DMS 273 treated with DMSO at 0.1 percent for 48 hours (cell line): ENCODE measurements around the gene RRN3.
A peak's percentile ranks its signal among the peaks of the same experiment; 100 is the strongest.
"Not testable (repeated sequence)": the region's sequence is repeated elsewhere in the genome, so short reads cannot be mapped to it uniquely, and the experiment has no call there.

Source experiments
- DNase-seq: peaks from one replicate; lab custom pipeline; 2025; lab: John Stamatoyannopoulos, UW

Gene RRN3

DNA sequence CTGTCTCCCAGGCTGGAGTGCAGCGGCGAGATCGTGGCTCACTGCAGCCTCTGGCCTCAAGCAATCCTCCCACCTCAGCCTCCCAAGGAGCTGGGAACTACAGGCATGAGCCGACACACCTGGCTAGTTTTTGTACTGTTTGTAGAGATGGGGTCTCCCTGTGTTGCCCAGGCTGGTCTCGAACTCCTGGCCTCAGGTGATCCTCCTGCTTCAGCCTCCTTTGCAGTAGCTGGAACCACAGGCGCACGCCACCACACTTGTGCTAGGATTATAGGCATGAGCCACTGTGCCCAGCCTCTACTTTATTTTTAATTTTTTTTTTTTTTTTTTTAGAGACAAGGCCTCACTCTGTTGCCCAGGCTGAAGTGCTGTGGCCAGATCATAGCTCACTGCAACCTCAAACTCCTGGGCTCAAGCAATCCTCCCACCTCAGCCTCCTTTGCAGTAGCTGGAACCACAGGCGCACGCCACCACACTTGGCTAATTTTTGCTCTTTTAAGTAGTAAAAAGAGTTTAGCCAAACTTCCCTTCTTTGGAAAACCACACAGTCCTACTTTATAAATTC is 42.6 kb downstream of the RRN3 start:
- no peak for DNase-seq

DNA sequence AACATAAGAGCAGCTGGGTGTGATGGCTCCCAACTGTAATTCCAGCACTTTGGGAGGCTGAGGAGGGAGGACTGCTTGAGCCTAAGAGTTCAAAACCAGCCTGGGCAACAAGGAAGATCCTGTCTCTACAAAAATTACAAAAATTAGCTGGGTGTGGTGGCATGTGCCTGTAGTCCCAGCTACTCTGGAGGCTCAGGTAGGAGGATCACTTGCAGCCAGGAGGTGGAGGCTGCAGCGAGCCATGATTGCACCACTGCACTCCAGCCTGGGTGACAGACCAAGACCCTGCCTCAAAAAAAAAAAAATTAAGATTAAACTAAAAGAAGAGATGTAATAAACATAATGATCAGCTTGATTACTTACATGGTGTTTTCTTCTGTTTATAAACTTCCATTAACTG is 43.6 kb downstream of the RRN3 start:
- not testable (repeated sequence) for DNase-seq

DNA sequence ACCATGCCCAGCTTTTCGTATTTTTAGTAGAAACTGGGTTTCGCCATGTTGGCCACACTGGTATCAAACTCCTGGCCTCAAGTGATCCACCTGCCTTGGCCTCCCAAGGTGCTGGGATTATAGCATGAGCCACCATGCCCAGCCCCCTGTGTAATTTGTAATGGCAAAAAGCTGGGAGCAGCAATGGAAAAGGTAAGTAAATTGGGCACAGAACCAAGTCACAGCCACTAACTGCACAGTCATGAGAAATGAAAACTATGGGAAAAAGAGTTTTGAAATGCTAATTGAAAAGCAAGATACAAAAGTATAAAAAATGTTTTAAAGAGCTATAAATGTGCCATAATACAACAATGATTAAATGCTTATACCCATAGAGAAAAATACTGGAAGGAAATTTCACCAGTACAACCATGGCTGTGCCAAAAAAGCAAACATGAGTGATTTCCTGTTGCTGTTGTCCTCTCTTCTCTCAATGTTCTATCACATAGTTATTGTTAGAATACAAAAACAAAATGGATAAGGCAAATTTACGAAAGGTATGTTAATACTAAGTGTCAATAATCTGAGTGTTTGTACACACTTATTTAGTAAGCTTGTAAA is 44.4 kb downstream of the RRN3 start:
- DNase-seq, result no peak

DNA sequence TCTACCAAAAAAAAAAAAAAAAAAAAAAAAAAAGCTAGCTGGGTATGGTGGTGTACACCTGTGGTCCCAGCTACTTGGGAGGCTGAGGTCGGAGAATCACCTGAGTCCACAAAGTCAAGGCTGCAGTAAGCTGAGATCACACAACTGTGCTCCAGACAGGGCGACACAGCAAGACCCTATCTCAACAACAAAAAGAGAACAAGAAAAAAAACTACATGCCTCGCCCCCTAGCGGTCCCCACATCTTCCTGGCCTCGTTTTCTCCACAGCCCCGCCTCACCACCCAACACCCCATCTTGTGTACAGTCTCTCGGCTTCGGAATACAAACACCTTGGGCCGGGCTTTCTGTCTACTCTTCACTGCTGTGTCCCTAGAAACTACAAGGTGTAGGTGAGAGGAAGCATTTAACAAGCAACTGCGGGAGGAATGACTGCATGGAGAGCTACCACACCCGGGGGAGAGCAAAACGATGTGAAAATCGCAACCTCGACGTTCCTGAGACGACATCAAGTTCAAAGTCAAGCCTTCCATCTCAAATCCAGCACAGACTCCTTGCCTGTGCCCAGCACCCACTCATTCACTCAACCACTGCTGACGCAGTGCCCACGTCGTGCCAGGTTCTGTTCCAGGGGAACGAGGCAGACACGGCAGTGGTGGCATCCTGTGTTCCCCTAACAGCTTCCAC is 47.2 kb downstream of the RRN3 start:
- no peak for DNase-seq

DNA sequence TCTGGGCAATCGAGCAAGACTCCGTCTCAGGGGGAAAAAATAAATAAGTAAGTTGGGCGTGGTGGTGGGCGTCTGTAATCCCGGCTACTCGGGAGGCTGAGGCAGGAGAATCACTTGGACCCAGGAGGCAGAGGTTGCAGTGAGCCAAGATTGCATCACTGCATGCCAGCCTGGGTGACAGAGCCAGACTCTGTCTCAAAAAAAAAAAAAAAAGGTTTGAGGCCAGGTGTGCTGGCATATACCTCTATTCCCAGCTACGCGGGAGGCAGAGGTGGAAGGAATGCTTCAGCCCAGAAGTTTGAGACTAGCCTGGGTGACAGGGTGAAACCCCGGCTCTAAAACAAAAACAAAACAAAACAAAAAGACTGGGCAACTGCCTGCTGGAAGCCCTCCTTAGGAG is 48.8 kb downstream of the RRN3 start:
- DNase-seq, result not testable (repeated sequence)

DNA sequence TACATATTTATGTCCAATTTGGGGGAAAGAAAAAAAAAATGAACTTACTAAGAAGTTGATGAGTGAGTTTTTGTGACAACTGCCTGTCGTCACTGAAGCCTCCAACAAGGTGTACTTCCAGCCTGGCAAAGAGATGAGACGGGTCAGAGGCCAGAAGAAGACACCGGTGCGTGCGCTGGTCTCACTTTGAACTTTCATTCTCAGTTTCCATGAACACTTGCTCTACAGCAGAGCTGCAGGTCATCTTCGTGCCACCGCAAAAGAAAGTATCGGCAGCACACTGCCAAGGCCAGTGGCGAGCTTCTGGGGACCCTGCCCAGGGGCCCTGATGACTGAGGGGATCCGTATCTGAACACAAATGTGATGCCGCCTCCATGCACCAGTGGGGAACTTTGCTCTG is 49.8 kb downstream of the RRN3 start:
- no peak for DNase-seq

DNA sequence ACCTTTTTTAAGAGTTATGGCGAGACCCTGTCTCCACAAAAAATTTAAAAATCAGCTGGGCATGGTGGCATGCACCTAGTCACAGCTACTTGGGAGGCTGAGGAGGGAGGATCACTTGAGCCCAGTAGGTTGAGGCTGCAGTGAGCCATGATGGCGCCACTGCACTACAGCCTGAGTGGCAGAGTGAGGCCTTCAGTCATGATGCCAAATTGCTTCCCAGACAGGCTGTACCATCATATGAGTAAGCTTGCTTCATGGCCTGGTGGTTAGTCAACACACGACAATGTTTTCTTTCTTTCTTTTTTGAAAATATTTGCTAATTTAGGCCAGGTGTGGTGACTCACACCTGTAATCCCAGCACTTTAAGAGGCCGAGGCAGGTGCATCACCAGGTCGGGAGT is 50.7 kb downstream of the RRN3 start:
- DNase-seq, result no peak

DNA sequence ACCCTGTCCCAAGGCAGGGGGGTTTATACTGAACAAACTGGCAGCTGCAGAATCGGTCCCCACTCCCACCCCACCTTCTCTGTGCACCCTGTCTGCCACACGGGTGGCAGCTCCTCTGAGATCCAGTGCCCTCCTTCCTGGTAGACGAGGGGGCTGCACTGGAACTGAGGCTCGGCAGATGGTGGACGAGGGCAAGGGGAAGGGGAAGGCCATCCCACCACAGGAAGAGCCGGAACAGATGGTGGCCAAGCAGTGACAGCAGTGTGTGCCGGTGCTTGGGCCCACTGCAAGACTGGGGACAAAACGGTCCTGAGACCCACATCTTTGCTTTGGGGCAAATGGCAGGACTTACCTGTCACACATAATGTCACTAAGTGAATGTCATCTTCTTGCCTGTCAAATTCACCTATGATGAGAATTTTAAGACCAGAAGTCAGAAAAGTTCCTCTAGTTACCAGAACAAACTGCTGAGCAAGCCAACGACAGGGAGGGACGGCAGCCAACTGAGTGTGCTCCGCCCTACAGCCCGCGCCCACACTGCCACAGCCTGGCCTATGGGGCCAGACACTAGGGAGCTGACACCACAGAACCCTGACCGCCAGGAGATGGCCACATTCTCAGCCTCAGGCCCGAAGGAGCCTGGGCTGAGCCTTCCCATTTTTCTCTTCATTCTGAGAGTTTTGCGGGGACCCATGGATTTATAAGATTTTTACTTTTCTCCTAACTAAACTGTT is 52.6 kb downstream of the RRN3 start:
- DNase-seq, result peak; percentile 51

DNA sequence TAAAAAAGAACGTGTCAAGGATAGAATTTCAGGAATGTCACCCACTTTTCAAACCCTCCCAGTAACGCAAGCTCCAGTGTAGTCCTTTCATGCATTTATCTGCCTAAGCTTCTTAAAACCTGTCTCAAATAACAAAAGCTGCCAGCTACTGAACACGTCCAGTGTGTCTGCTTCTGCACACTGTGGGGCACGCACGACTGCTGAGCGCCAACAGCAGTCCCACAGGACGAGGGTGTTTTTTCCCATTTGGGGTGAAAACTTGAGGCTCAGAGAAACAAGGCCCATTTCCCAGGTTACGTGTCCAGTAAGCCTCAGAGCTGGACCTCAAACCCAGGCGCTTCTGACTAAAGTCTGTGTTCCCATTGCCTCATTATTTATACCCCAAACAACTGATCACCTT is 55.4 kb downstream of the RRN3 start:
- no peak for DNase-seq

DNA sequence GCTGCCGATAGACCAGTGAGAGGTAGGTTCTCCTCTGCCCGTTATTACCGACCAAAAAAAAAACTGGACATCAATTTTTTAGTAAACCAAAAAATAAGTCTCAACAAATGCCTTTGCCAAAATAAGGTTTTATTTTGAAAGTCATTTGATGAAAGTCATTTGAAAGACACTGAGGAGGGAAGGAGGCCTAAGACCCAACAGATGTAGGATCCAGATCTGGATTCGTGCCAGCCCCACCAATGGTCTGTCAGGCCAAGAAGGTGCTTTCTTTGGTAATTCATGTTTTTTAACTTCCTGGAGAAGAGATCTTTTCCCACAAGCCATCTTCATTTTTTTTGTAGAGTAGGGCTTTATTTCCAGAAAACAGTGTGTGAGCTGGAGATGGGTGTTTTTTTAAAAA is 56.3 kb downstream of the RRN3 start:
- no peak for DNase-seq

DNA sequence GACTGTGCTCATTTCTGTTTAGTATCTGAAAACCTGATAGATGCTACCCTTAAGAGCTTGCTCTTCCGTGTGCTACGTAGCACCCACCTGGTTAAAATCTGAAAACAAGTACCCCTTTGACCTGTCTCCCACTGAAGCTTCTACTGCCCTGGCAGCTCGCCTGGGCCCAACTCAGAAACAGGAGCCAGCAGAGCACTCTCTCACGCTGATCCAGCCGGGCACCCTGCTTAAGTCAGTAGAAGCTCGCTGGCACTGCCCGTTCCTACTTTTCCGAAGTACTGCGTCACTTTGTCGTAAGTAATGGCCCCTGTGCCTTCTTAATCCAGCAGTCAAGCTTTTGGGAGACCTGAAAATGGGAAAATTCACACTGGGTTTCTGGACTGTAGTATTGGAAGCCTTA is 57.1 kb downstream of the RRN3 start:
- DNase-seq, result no peak

DNA sequence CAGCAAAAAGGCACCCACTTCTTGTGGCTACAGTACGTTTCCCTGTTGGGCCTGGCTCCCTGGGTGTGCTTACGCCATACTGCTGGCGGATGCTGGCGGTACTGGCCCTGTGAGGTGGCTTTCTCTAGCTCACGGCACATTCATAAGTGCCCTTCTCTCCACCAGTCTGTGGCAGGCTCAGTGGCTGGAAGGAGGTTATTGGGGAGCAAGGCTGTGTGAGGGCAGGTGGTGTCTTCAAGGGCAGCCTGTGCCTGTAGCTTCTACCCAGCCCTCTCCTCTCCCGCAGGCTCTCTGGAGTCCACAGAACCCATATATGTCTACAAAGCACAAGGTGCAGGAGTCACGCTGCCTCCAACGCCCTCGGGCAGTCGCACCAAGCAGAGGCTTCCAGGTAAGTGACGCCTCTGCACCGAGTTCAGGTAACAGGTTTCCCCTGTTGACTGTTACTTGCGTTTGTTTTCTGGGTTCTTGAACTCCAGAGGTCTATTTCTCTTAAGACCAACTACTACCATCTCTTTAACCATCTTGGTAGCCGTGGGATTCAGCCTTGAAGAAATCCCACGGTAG is 58.8 kb downstream of the RRN3 start:
- no peak for DNase-seq

DNA sequence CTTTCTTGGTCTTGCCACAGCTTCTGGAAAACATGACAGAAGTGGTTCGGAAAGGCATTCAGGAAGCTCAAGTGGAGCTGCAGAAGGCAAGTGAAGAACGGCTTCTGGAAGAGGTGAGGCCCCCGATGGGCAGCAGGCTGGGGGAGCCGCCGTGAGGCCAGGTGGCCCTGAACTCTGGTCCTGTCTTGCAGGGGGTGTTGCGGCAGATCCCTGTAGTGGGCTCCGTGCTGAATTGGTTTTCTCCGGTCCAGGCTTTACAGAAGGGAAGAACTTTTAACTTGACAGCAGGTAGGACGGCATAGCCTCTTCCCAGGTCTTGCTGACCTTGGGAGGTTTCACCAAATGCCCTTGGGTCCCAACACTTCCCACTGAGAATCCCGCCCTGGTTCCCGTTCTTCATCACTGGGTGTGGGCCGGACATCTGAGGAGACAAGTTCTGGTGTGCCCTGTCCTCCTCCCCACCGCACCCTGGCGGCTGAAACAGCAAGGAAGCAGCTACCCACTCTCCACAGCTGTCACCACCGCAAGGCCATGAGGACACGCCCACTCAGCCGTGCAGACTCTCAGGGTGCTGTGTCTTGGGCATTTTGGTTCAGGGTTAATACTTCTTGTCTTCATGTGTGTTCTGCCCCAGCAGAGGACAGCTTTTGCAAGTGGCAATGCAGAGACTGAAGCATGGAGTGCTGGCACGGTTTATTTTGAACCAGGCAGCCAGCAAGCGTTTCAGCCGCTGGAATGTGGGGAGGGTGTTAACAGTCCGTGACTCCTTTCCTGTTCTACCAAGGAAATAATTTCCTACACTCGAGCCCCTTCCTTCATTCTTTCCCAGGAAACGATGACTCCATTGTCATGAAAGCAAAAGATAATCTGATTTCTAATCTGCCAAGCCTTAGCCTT is 59.6 kb downstream of the RRN3 start:
- no peak for DNase-seq

DNA sequence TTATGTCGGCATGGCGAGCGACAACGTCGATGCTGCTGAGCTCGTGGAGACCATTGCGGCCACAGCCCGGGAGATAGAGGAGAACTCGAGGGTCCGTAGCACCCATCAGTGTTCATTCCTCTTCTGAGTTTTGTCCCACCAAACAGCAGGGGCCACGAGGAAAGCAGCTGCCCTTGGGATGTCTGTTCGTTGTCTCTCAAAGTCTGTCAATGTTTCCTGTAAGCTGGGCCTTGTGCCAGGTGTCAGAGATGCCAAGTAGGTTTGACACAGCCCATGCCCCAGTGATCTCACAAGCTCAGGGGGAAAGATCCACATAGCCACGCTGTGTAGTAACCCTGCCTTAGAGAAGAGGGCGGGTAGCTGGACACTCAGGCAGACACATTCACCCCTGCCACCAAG is 60.8 kb downstream of the RRN3 start:
- no peak for DNase-seq

DNA sequence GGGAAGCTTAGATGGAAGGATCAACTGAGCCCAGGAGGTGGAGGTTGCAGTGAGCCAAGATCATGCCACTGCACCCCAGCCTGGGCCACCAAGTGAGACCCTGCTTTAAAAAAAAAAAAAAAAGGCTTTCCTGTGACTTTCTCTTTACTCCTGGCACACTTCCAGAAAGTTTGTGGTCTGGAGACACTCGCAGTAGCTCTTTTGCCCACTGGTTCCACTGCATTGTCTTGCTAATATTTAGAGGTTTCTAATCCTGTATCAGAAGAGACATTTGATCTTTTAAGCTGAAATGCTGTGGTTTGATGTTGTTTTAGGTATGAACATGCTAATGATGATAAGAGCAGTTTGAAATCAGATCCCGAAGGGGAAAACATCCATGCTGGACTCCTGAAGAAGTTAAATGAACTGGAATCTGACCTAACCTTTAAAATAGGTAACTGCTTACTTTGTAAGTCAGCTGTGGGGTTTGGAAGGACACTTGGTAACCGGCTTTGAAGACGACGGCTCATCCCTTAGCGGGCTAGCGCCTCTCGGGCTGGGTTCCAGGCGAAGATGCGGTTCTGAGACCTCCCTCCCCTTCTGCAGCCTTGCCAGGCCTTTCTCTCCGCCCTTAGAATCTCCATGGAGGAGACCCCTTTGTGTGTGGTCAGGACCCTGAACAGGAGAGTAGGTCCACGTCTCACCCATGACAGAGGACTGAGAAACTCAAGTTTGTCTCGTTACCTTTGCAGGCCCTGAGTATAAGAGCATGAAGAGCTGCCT is 61.3 kb downstream of the RRN3 start:
- DNase-seq, result no peak

DNA sequence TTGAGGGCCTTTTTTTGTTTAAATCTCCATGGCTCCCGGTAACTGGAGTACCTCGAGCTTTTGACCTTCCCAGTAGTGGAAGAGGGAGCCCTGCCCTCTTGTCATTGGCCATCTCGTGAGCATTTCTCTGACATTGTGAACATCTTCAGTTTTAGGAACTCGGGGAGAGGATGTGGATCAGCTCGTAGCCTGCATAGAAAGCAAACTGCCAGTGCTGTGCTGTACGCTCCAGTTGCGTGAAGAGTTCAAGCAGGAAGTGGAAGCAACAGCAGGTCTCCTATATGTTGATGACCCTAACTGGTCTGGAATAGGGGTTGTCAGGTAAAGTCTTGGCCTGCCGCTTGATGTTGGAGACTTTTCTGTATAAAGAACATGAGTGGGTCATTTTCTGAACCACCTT is 62.5 kb downstream of the RRN3 start:
- DNase-seq, result no peak

DNA sequence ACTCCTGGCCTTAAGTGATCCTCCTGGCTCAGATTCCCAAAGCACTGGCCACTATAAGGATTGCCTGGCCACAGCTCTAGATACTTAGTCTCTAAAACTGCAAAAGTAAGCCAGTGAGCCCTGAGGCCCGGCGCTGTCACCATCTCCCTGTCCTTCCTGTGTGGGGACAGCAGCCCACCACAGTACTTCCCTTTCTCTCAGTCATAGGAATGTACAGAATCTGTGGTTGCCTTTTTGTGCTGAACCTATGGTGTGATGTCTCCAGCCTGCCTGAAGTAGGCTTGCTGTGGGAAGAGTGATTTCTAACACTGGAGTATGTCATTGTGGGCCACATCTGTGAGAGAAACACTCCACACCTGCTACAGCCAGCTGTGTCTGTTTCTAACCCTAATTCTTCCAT is 62.9 kb downstream of the RRN3 start:
- DNase-seq, result no peak

DNA sequence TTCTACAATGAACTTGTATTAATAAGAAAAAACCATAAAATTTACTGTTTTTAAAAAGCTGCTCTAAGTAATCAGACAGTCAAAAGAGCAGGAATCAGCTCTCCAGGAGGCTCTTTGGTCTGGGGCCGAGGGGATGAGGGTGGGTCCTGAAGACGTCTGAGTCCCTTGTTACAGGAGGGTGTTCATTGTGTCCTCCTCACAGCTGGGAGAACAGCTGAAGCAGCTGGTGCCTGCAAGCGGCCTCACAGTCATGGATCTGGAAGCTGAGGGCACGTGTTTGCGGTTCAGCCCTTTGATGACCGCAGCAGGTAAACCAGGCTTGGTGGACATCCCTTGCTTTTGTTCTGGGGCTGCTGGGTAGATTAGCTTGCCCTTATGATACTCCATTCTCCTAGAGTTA is 64.3 kb downstream of the RRN3 start:
- DNase-seq, result not testable (repeated sequence)

DNA sequence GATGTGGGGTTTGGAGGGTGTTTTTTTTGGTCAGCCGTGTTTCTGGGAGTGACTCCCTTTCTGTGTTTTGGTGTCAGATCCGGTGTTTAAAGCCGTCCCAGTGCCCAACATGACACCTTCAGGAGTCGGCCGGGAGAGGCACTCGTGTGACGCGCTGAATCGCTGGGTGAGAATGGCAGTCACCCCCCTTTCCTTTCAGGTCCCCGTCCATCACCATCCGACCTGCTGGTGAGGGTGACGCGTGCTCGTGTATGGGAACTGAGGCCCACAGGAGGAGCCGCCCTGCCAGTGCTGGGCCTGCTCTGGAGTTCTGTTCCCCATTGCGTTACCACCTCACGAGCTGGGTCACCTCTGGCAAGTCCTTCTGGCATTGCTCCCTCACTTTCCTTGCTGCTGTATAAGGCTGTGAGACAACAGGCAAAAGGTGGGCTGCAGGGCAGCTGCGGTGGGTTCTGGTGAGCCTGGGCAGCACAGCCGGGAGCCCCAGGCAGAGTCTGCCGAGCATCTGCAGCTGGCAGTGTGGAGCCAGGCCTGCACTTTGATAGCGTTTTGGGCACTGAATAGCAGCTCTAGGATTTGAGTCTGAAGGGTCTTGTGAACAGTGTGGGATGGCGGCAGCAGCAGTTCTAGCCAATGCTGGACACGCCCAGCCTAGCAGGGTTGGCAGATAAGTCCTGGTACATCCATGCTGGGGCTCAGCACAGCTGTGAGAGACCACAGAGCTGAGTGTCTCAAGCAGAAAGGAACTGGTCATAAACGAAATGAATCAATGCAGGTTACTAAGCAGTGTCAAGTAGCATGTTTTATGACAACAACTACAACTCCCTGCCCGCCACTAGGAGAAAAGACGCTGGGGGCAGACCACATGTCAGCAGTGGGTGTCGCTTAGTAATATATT is 65.0 kb downstream of the RRN3 start:
- DNase-seq, result not testable (repeated sequence)

DNA sequence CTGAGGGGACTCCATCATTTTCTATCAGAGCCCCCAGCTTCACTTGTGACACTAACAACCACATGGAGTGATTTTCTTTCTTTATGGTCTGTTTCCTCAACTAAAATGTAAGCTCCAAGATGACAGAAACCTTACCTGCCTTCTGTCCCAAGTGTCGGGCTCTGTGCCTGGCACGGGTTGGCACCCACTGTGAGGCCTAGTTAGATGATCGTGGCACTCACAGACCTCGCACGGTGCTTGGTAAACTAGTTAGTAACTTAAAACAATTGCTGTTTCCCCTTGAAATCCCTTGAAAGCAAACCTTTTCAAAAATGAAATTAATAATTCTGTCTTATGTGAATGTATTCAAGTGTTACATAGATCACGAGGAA is 65.7 kb downstream of the RRN3 start:
- DNase-seq, result not testable (repeated sequence)
